Measurements from ENCODE around the gene ADCY9.
"Not testable (repeated sequence)": the region's sequence is repeated elsewhere in the genome, so short reads cannot be mapped to it uniquely, and the experiment has no call there.

Gene ADCY9

DNA sequence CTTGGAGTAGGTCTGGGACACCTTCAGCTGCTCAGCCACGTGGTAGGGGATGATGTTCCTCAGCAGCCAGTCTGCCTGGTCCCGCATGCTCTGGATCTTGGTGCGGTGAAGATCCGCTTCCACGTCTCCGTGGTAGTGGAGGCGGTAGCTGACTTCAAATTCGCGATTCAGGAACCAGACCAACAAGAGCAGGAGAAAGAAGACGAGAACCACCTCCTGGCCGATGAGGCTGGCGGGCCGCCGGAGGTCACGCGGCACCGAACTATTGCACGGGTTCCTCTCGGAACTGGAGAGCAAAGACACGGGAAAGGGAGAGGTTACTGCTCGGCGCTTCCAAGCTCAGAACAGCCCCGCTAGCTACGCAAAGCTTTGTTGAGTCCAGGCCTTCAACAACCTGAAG, 149.6 kb downstream of the ADCY9 start:
- no peak for DNase-seq

DNA sequence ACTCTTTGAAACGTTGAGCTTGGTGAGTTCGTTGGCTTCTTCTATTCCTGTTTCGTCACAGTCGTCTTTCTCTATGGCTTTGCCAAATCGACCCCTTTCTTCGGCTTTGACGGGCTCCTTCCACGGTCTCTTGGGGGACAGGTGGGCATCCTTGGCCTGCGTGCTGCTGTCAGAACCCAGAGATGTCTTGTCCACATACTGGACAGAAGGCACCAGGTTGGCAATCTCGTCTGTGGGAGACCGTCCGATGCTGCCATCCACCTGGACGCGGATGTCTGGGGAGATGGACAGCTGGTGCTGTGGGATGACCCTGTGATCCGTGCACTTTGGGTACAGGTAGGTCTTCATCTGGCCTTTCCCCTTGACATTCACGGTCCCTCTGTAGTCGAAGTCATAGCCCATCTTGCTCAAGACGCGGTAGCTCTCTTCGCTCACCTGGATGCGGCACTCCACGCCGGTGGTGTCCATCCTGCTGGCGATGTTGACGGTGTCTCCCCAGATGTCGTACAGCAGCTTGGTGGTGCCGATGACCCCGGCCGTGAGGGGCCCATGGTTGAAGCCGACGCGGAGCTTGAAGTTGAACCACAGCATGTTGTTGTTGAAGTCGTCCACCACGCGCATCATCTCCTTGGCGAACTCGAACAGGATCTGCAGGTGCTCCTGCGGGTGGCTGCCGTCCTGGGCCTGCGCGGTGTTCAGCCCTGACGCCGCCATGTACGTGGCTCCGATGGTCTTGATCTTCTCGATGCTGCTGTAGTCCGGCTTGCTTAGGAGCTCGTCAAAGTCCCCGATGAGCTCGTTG, 150.3 kb downstream of the ADCY9 start:
- no peak for DNase-seq

DNA sequence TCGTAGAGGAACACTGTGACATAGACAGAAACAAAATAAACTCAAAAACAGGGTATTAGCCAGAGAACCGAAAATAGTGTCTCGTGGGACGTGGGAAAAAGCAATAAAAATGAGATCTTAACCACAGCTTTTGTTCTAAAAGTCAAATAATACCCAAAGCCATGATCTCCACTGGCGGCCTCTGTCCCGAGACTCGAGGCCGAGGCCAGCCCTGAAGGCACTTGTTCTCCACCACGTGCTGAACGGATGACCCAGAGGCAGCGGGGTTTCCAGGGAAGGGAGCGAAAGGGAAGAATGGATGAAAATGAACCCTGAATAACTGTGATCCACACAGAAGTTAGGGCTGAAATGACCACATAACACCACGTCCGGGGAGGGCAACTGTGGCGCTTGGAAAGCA, 150.9 kb downstream of the ADCY9 start:
- DNase-seq = no peak

DNA sequence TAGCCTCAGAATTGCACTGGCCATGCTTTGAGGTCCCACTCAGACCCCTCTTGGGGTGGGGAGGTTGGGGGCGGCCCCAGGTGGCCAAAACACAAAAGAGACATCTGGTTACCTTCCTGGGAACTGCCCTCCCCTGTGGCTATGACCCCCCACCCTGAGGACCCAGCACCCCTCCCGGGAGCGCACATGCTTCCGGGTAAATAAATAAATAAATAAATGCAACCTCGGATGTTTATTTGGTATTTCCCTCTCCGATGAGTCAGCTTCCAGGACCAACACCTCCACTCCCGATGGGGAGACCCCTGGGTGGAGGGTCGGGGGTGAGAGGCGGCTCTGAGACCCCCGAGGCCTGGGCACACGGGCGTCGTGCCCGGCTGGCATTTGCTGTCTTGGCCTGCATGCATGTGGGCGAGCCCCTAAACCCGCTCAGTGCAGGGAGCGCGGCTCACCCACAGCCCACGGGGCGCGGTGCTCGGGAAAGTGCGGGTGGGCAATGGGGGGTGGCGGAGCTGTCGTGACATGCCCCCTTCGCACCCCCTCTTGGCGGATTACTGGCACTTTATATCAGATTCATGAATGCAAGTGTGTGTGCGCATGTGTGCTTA, 151.5 kb downstream of the ADCY9 start:
- no peak for DNase-seq

DNA sequence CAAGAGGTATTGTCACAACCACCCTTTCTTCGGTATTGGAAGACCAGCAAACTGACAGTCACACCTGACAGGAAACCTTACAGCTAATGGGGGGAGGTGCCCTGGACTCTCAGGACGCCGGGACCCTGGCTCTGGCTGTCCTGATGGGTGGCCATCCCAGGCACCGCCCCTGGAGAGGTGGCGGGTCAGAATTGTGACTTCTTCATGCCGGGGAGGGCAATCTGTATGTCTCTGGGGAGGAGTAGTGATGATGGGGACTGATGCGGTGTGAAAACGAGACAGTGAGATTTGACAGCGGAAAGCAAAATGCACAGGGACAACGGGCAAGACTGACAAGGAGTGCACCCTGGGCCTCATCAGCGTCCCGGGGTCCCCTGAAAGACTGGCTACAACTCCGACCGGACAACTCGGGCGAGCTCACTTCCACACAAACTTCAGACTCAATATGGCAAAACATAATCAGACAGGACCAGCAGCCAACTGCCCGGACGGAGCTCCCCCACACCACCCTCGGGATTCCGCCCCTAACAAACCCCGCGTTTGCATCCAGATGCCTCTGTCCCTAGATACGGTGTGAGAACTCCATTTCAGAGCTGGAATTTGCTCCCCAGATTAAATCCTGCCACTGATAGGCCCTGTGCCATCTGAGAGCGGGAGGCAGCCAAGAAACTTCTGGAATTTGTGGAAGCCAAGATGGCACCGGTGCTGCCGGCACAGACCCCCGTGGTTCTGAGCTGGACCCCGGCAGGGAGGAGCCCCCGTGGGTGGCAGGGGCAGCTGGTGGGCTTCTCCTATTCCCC, 152.2 kb downstream of the ADCY9 start:
- no peak for DNase-seq

DNA sequence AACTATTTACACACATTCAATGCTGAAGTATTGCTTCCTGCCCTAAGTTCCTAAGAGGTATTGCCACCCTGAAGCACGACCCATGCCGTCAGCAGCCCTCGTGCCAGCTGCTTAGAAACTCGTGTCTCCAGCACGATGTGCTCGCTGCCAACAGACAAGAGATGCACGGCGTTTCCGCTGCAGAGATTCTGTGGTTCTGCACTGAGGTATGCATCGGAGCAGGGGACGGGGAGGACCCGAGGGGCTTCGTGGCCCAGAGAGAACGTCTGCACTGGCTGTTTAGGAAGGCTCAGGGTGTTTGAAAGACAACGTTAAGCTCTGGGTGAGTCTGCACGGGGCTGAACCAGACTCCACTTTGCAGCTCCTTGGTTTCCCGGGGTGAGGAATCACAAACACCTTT, 153.0 kb downstream of the ADCY9 start:
- no peak for DNase-seq

DNA sequence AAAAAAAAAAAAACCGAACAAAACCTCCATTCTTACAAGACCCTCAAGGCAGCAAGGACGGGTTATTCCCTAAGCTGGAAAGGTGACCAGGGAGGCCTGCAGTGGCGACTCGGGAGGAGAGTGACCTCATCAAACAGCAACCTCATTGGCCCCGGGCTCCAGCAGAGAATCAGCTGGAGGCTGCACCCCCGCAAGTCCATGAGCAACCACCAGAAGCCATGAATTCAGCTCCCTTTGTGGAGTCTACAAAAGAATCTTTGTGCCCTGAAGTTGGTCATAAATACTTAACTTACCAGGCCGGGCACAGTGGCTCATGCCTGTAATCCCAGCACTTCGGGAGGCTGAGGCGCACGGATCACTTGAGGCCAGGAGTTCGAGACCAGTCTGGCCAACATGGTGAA, 154.8 kb downstream of the ADCY9 start:
- DNase-seq = peak; percentile 35 to 46

DNA sequence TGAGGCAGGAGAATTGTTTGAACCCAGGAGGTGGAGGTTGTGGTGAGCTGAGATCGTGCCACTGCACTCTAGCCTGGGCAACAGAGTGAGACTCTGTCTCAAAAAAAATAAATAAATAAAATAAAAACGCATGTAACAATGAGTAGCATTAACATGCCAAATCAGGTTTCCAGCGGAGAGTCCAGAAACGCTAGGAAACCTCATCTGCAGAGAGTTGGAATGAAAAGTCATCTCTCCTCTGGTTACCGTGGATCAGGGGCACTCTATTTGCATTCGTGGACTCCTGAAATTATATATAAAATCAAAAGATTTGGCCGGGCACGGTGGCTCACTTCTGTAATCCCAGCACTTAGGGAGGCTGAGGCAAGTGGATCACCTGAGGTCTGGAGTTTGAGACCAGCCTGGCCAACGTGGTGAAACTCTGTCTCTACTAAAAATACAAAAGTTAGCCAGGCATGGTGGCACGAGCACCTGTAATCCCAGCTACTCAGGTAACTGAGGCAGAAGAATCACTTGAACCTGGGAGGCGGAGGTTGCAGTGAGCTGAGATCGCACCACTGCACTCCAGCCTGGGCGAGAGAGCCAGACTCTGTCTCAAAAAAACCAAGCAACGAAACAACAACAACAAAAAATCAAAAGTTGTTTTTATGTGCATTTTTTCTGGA, 156.2 kb downstream of the ADCY9 start:
- not testable (repeated sequence) for DNase-seq

DNA sequence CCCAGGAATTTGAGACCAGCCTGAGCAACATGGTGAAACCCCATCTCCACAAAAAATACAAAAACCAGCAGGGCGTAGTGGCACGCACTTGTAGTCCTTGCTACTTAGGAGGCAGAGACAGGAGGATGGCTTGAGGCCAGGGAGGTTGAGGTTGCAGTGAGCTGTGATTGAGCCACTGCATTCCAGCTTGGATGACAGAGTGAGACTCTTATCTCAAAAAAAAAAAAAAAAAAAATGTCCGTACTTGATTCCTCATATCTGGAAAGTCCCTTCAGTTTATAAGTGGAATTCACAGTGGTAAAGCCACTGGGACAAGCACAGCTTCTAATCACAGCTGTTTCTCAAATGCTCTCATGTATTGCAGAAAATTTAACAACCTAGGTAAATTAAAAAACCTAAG, 157.1 kb downstream of the ADCY9 start:
- no peak for DNase-seq

DNA sequence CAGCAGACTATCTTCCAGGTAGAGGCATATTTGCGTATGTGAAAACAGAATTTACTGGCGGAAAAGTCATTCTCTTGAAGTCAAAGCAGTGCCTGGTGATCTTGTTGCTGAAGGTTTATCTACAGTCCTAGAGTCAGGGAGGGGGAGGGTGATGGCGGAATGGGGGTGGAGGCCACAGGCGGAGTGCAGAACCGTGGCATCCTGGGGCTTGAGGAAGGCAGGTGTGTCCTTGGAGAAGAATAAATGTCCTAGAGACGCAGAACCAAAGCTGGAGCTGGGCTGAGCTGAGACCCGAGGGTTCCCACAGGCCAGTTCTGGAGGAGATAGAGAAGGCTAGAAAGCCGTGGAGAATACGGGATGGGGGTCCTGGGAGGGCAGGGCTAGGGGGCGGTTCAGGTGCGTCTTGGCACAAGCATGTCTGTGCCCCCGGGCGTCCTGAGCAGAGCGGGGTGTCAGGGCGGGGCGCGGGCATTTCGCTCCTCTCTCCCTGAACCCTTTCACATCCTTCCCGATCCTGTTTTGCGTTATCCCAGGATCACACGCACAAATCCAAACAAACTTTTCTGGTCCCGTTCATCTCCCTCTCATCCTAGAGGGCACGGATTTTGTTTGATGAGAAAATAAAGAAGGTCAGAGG, 158.8 kb downstream of the ADCY9 start:
- DNase-seq = no peak

DNA sequence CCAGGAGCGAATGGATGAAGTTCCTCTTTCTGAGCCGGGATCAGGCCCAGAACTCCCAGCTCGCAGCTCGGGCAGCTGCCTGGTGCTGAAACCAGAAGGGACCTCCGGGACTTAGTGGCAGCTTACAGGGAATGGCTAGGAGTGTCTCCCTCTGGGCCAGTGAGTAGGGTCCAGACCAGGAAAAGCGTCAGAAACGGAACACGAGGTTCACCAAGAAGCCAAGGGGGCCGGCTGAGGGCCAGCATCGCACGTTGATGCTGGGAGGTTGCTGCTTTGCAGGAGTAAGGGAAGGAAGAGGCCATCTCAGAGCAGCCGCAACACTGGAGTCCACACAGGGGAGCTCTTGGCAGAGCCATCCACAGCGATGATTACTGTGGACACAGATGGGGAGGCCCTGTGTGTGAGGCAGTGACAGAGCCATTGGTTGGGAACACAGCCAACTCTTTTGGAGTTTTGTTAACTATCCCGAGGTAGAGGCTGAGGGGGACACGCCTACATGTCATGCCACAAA, 161.8 kb downstream of the ADCY9 start:
- DNase-seq = no peak

DNA sequence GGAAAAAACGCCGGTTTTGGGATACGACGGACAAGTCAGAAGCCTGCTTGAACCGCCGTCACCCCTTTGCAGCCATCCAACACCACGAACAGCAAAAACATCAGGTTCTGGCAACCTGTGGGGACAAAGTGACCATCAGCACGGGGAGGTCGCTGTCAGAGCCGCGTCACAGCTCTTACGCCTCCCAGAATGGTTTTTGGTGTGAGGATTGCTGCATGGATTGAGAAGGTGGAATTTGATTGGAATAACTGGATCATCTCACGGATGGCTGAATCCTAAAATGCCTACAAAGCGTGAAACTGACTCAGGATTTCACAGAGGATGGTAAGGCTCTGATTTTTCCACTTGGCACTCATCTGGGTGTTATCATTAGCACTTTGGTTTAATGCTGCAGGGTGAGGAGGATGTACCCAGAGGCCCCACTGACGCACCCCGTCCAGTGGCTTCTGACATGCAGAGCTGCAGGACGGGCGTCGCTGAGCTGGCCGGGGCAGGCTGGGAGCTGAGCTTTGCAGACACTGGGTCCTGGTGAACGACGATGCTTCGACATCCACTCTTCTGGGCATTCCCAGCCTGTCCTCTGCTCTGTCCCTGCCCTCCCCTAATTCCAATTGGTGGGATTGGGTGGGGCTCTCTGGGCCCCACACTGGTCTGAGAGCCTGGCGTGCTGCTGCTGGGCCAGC, 162.4 kb downstream of the ADCY9 start:
- DNase-seq = no peak

DNA sequence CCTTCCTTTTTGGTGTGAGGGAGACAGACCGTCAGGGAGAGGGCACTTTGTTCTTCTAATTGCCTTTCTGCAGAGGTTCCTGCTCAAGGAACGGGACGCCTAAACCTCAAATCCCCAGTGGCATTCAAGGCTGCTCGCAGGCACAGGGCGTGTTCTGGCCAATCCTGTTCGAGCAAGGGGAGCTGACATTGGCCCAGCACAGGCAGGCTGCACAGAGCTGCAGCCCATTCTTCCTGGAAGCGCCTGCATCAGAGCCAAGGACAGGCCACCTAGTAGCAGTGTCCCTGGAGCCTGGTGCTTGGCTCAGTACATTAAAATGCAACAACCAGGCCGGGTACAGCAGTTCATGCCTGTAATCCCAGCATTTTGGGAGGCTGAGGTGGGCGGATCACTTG, 163.5 kb downstream of the ADCY9 start:
- DNase-seq = no peak

DNA sequence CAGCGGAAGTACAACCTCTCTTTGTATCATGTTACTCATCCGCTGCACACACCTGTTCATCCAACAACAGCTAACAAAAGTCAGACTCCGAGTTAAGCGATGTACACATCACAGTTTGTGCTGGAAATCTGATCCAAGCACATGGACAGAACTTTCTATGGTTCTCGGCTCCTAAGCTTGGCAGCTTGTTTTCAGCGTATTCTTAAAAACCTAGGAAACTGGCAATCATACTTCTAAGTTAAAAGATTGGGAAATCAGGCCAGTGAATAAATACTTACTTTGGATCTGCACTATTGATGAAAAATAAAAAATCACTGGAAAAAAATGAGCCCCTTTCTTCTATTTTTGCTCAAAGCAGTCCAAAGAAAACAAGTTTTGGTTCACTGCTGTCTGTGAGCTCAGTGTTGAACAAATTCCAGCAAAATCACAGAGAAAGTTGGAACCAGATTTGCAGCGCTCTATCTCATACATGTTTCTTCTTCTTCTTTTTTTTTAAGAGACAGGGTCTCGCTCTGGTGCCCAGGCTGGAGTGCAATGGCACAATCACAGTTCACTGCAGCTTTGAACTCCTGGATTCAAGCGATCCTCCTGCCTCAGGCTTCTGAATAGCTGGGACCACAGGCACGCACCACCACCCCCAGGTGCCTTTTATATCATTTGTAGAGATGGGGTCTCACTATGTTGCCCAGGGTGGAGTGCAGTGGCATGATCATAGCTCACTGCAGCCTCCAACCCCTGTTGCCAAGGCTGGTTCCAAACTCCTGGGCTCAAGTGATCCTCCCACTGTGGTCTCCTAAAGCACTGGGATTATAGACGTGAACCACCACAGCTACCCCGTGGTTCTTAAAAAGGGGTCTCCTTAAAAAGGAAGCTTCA, 164.1 kb downstream of the ADCY9 start:
- DNase-seq = no peak

DNA sequence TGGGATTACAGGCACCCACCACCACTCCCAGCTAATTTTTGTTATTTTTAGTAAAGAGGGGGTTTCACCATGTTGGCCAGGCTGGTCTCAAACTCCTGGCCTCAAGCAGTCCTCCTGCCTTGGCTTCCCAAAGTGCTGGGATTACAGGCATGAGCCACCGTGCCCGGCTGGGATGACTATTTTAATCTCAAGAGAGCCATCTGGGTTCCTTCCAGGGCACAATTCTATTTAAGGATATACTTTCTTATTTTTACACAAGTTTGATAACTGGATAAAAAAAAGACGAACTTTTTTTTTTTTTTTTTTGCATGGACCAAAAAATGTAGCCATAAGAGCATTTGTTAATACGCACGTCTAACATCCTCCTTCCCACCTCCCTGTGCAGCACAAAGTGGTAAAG, 164.9 kb downstream of the ADCY9 start:
- not testable (repeated sequence) for DNase-seq

DNA sequence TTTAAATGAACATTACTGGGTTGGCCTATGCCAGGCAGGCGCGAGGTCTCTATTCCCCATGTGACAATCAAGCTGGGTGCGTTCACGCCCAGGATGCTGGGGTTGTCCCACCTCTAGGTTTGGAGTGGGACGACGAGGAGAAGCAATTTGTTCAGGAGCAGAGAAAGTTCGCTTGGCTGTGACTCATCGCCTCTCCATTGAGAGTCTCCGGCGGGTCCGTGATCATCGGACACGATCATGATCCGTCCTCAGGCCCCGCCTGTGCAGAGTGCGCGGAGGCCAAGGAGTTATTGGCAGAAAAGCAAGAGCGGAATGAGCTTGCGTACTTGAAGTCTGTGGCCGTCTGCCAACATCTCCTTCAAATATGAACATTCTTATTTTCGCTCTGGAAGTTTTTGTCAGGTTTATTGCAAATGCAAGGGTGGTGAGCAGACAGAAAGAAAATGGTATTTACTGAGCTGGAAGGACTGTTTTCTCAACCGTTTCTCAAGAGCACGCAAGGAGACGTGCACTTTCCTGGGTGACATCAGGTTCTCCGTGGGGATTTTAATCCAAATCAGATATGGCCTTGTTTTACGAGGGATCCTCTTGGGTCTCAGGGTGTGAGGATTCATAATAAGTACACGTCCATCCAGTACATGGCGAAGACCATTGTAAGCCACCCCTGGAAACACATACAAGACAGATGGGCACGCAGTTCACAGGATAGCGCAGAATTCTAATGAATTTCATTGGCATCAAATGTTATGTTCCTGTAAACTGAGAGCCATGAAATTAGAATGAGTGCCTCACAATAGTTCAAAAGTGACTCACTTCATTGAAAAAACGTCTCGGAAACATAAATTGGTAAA, 165.7 kb downstream of the ADCY9 start:
- no peak for DNase-seq

DNA sequence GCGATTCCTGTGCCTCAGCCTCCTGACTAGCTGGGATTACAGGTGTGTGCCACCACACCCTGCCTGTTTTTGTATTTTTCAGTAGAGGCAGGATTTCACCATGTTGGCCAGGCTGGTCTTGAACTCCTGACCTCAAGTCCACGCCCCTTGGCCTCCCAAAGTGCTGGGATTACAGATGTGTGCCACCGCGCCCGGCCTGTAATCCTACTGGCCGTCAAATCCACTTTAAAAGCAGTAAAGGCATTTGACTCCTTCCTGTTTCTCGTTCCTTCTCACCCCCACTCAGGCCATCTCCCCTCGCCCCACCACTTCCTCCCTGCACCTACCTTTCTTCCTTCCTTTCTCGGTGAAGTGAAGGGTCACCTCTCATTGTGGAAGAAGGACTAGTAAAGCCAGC, 166.3 kb downstream of the ADCY9 start:
- no peak for DNase-seq

DNA sequence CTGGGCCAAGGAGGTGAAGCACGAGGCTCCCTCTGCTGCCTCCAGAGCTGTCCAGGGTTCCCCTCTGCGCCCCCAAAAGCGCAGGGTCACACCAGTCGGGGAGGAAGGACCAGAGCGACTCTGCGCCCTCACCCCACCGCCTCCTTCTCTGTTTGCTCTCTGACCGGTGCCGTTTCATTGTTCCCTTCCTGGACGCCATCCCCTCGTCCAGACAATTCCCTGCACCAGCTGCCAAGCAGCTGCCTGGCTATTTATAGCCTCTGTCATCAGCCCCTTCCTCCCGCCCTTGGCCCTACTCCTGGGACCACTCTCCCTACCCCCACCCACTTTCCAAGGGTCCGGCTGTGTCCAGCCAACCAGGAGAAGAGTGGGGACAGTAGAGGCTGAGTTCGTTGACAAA, 167.0 kb downstream of the ADCY9 start:
- DNase-seq = no peak

DNA sequence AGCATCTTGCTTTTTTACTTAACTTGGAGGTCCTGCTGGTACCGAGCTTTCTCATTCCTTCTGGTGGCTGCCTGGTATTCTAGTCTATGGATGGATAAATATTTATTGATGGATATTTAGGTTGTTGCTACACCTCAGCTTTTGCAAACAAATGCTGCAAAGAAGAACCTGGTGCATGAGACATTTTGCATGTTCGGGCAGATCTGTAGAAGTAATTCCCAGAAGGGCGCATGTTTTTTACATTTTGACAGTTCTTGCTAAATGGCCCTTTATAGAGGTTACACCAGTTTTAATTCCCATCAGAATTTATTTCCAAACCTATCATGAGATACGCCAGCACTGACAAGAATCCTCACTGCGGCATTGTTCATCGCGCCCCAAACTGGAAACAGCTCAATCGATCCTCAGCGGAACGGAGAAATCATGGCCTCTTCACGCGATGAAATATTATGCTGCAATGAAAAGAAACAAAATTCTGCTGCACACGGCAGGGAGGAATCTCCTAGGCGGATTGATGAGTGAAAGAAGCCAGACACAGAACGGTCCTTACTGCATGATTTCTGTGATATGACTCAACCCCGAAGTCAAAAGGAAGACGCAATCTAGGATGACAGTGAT, 167.8 kb downstream of the ADCY9 start:
- DNase-seq = no peak

Measured in hippocampal formation (tissue), 2 donors.